Measurements from ENCODE around the gene RMRP.

The RMRP gene

DNA sequence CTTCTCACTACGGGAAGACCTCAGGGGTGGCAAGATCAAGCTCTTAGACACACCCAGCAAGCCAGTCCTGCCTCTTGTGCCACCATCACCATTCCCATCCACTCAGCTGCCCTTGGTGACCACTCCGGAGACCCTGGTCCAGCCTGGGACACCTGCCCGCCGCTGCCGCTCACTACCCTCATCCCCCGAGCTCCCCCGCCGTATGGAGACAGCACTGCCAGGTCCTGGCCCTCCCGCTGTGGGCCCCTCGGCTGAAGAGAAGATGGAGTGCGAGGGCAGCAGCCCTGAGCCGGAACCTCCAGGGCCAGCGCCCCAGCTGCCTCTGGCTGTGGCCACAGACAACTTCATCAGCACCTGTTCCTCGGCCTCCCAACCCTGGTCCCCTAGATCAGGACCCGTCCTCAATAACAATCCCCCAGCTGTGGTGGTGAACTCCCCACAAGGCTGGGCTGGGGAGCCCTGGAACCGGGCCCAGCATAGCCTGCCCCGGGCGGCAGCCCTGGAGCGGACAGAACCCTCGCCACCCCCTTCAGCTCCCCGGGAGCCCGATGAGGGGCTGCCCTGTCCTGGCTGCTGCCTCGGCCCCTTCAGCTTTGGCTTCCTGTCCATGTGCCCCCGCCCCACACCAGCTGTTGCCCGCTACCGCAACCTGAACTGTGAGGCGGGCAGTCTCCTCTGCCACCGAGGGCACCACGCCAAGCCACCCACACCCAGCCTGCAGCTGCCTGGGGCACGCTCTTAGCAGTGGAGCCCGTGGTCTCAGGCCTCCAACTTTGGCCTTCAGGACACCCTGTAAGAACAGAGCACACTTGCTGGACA lies 48.6 kb downstream of the RMRP start:
- no peak for DNase-seq

DNA sequence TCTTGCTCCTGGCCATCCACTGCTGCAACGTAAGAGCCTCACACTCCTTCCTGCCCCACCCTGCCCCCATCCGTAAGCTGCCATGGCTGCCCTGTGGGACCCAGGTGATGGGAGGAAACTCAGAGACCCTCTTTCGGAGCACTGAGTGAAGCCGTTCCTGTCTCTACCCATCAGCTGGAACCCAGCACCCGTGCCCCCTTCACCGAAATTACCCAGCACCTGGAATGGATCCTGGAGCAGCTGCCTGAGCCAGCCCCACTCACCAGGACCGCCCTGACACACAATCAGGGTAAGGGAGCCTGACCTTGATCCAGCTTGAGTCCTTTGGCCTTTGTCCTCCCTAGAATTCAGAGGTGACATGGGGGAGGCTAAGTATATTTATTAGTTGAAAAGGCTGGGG lies 49.6 kb downstream of the RMRP start:
- DNase-seq: no peak
